Adrenal gland (tissue), 5 donors: Measurements from ENCODE around the gene CDV3.

ENCODE experiments used
- CTCF ChIP-seq, 6 experiments: fragments of 450-650 bp in 4 of 6; fragments of 200-600 bp in 2 of 6; sonication (generic) in 1 of 6; IDR thresholded peaks; 1 replicate in 5 of 6; 2 replicates in 1 of 6; pipeline versions ENCODE4 v1.5.1 to v1.8.0; 2016 to 2021; ENCODE audit warnings: antibody characterized with exemption in 6 of 6, mild to moderate bottlenecking in 2 of 6, moderate library complexity in 1 of 6
- POLR2A ChIP-seq, 2 donors: fragments of 450-650 bp; IDR thresholded peaks; one replicate each; pipeline ENCODE4 v1.6.1; 2017; ENCODE audit warnings: antibody characterized with exemption in 2 of 2, mild to moderate bottlenecking in 2 of 2, moderate library complexity in 1 of 2
- donor health status: DM: no; HTN: no; CAD: no.

- no peak for TF ChIP-seq CTCF (IDR thresholded peaks at IDR 0.05)
- no peak for TF ChIP-seq POLR2A (IDR thresholded peaks at IDR 0.05)
Measured at GRCh38 chr3:133588784-133589465, 15.4 kb downstream of the CDV3 start.
